ENCODE data around the gene PLCB2.

- TF ChIP-seq ZBTB7A (tag by site-specific recombination; IDR thresholded peaks at IDR 0.05; ENCODE audit: low read depth) (no peak), REST (tag by site-specific recombination; IDR thresholded peaks at IDR 0.05) (no peak)
Measured at GRCh38 chr15:40254452-40254851, 53.3 kb downstream of the PLCB2 start.
